Sigmoid colon (tissue), 7 donors: ENCODE results near the gene EPB41L4A. TPM values are rescaled to one million over a fixed set of nuclear protein-coding genes. Genes with fewer than 3 reads are reported as not detected.

Source experiments
- DNase-seq: peaks from one replicate; pipeline ENCODE4 v3.0.0-alpha.2; 2019
- H3K27ac ChIP-seq, 4 donors: fragments of 200-600 bp; sonication (generic); one replicate each; pipeline ENCODE4 v1.5.1; 2016 to 2019; ENCODE audit warnings: mild to moderate bottlenecking in 1 of 4
- H3K27me3 ChIP-seq, 3 donors: fragments of 200-600 bp; sonication (generic); one replicate each; pipeline ENCODE4 v1.5.1; 2019; ENCODE audit warnings: mild to moderate bottlenecking in 1 of 3
- H3K36me3 ChIP-seq, 4 donors: fragments of 200-600 bp; sonication (generic); one replicate each; pipeline ENCODE4 v1.5.1; 2016 to 2019
- H3K4me1 ChIP-seq, 4 donors: fragments of 200-600 bp; sonication (generic); one replicate each; pipeline ENCODE4 v1.5.1; 2017 to 2019
- H3K4me3 ChIP-seq, 4 donors: fragments of 200-600 bp; sonication (generic); one replicate each; pipeline ENCODE4 v1.5.1; 2017 to 2019; ENCODE audit warnings: mild to moderate bottlenecking in 2 of 4, moderate library complexity in 1 of 4
- H3K9me3 ChIP-seq, 4 donors: fragments of 200-600 bp in 3 of 4; sonication (generic) in 3 of 4; one replicate each; pipeline versions ENCODE4 v1.5.1 to v1.6.1; 2013 to 2019
- EP300 ChIP-seq, 4 donors: sonication (generic); formaldehyde crosslinking; IDR thresholded peaks; one replicate each; pipeline ENCODE4 v1.6.1; 2017; ENCODE audit warnings: antibody characterized with exemption in 4 of 4
- POLR2A ChIP-seq, 2 donors: fragments of 450-650 bp; IDR thresholded peaks; one replicate each; pipeline ENCODE4 v1.6.1; 2016; ENCODE audit warnings: antibody characterized with exemption in 2 of 2, mild to moderate bottlenecking in 2 of 2, moderate library complexity in 2 of 2
- POLR2AphosphoS5 ChIP-seq, 4 donors: sonication (generic); formaldehyde crosslinking; IDR thresholded peaks; one replicate each; pipeline ENCODE4 v1.6.1; 2017; ENCODE audit warnings: antibody characterized with exemption in 4 of 4
- WGBS, 2 donors: extraction: QIAGEN DNeasy Blood & Tissue Kit; methylation state at CpG; one replicate each; pipeline ENCODE4 v1.1.7; 2013; 5-methylcytosine and 5-hydroxymethylcytosine counted together
- intact Hi-C: fragments of 100-400 bp; cut with DNase I; formaldehyde crosslinking; loops from one replicate; pipeline ENCODE4 v1.15.1; 2023
- polyA plus RNA-seq, 3 donors: library from polyadenylated mRNA; stranded (reverse); fragments of 200-250 nt; gene quantifications; one replicate each; pipeline ENCODE4 v1.2.3, GENCODE V29; 2013
- total RNA-seq, 4 donors: library from RNA; depleted of rRNA; stranded (reverse); fragments of >200 nt; gene quantifications; one replicate each; pipeline ENCODE4 v1.1.0, GENCODE V29; 2016
- TF ChIP-seq, protein P1 (sequence below), 4 experiments: fragments of 450-650 bp in 3 of 4; fragments of 200-600 bp in 1 of 4; IDR thresholded peaks; one replicate each; pipeline ENCODE4 v1.5.1; 2016 to 2019; ENCODE audit warnings: antibody characterized with exemption in 4 of 4, mild to moderate bottlenecking in 3 of 4, moderate library complexity in 2 of 4
- donor health status: healthy with polysubstance abuse.
- donor health status: Bipolar disorder and iron deficiency.
- donor health status: healthy.

The EPB41L4A gene
- total and polyA plus RNA-seq, 7 donors: 3.7 to 75.3 (median 4.8) TPM

DNA sequence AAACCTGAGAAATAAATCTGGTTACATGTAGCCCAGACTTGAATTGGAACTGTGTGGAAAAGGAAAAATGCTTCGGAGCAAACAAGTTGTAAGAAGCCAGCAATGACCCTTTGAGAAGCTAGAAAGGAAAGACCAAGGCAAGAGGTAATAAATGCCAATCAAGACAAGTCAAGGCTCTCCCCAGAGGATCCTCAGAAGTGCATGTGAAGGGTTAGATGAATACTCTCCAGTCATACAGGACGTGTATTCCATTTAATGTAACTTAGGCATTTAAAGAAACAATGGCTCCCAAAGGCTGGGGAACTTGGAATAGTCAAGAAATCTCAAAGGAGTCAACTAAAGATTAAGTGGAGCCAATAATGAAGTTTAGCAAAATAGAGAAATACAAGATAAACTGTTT is 36.2 kb downstream of the EPB41L4A start:
- no peaks in the 10 kb centered on the region for H3K27me3 ChIP-seq
- H3K9me3 ChIP-seq: no peaks in the 10 kb centered on the region
- no peak overlapping the region for H3K4me3 ChIP-seq
- whole genome bisulfite sequencing, 2 donors: 77 to 89% methylated on average over 2 of the region's 2 CpGs
- intact Hi-C loops: no loop called here
- H3K27ac ChIP-seq: no peak overlapping the region
- H3K36me3 ChIP-seq: no peaks in the 10 kb centered on the region
- TF ChIP-seq POLR2AphosphoS5 (IDR thresholded peaks at IDR 0.05) (no peak), EP300 (IDR thresholded peaks at IDR 0.05) (no peak), POLR2A (IDR thresholded peaks at IDR 0.05) (no peak)
- TF ChIP-seq, protein P1, sequence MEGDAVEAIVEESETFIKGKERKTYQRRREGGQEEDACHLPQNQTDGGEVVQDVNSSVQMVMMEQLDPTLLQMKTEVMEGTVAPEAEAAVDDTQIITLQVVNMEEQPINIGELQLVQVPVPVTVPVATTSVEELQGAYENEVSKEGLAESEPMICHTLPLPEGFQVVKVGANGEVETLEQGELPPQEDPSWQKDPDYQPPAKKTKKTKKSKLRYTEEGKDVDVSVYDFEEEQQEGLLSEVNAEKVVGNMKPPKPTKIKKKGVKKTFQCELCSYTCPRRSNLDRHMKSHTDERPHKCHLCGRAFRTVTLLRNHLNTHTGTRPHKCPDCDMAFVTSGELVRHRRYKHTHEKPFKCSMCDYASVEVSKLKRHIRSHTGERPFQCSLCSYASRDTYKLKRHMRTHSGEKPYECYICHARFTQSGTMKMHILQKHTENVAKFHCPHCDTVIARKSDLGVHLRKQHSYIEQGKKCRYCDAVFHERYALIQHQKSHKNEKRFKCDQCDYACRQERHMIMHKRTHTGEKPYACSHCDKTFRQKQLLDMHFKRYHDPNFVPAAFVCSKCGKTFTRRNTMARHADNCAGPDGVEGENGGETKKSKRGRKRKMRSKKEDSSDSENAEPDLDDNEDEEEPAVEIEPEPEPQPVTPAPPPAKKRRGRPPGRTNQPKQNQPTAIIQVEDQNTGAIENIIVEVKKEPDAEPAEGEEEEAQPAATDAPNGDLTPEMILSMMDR (IDR thresholded peaks at IDR 0.05): no peak
- H3K4me1 ChIP-seq: no peaks in the 10 kb centered on the region
- DNase-seq: no peak

DNA sequence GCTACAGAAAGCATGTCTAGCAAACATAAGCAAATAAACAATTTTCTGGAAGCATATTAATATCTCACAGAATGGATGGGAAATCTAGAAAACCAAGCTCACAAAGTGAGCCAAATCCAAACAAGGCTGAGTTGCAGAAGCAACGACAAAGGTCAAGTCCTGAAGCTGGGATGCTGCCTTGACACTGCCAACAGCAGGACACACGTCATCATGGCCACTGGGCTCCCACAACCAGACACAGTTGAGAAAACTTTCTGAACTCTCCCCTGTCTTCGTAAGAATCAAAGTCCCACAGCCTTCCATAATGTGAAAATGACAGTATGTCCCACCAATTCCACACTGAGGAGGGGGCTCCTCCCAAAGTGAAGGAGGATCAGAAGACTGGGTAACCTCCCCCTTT is 37.6 kb downstream of the EPB41L4A start:
- no peaks in the 10 kb centered on the region for H3K4me1 ChIP-seq
- WGBS, 2 donors: 86 to 90% methylated on average over 3 of the region's 3 CpGs
- no peak overlapping the region for H3K4me3 ChIP-seq
- no peaks in the 10 kb centered on the region for H3K36me3 ChIP-seq
- H3K27ac ChIP-seq: no peak overlapping the region
- H3K27me3 ChIP-seq: no peaks in the 10 kb centered on the region
- TF ChIP-seq EP300 (IDR thresholded peaks at IDR 0.05) (no peak), POLR2A (IDR thresholded peaks at IDR 0.05) (no peak), POLR2AphosphoS5 (IDR thresholded peaks at IDR 0.05) (no peak)
- TF ChIP-seq, protein P1 (IDR thresholded peaks at IDR 0.05): no peak
- no peaks in the 10 kb centered on the region for H3K9me3 ChIP-seq
- intact Hi-C loops: no loop called here
- no peak for DNase-seq

DNA sequence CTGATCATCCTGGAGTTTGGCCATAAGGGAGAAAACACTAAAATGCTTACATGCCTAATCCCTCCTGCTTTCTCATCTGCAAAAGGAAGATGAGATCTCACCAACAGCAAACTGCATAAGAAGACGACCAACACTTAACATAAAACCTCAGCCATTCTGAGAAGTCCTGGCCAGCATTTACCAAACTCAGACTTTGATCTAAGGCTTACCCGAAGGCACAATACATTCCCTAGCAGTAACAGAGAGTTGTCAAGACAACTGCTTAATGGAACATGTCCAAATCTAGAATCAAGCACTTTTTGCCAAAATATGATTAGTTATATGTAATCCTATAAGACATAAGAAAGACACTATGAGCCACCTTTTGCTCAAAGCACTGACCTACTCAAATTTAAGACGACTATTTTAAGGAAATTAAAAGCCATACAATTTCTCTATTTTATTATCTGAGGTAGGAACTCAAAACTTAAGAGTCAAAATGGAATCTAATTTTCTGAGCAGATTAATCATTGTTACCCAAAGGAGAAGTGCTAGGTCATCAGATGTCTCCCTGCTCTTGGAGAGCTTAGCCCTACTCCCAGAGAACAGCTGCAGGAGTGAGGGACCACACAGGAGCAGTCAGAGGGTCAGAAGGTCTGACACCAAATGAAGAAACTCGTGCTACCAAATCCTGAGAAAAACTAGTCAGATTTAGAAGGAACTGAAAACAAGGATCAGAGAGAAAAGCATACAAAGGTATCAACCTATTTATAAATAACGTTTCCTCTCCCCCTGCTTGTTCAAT is 39.3 kb downstream of the EPB41L4A start:
- Histone ChIP-seq H3K27me3 (no peaks in the 10 kb centered on the region), H3K9me3 (no peaks in the 10 kb centered on the region), H3K4me3 (no peak overlapping the region), H3K4me1 (peaks cover 0 to 1% (median 0%) of the 10 kb centered on the region in 4 donors), H3K27ac (no peak overlapping the region), H3K36me3 (no peaks in the 10 kb centered on the region)
- TF ChIP-seq POLR2AphosphoS5 (IDR thresholded peaks at IDR 0.05) (no peak), POLR2A (IDR thresholded peaks at IDR 0.05) (no peak), EP300 (IDR thresholded peaks at IDR 0.05) (no peak)
- TF ChIP-seq, protein P1 (IDR thresholded peaks at IDR 0.05): no peak
- DNase-seq: no peak
- intact Hi-C loops: no loop called here
- 69 to 74% methylated on average over 5 of the region's 5 CpGs for WGBS, 2 donors

GRCh38 chr5:112374818-112375217 is 44.3 kb downstream of the EPB41L4A start:
- no peak for DNase-seq
- WGBS, 2 donors: 75 to 86% methylated on average over 4 of the region's 4 CpGs
- intact Hi-C loops: no loop called here

More at GRCh38 chr5:112374818-112375217, 44.3 kb downstream of the EPB41L4A start:
- Histone ChIP-seq H3K36me3 (no peaks in the 10 kb centered on the region), H3K4me1 (peaks cover 0 to 17% (median 4%) of the 10 kb centered on the region in 4 donors), H3K27me3 (no peaks in the 10 kb centered on the region), H3K27ac (no peak overlapping the region), H3K9me3 (no peaks in the 10 kb centered on the region), H3K4me3 (no peak overlapping the region)
- TF ChIP-seq, protein P1 (IDR thresholded peaks at IDR 0.05): no peak
- TF ChIP-seq POLR2A (IDR thresholded peaks at IDR 0.05) (no peak), EP300 (IDR thresholded peaks at IDR 0.05) (no peak), POLR2AphosphoS5 (IDR thresholded peaks at IDR 0.05) (no peak)
